Measurements from ENCODE around the gene SLC25A13. TPM values are rescaled to one million over a fixed set of nuclear protein-coding genes. Genes with fewer than 3 reads are reported as not detected.

SLC25A13 gene
- total RNA-seq, 4 donors from 2014 or later, result 2.3 to 53.0 (median 39.3) TPM

DNA sequence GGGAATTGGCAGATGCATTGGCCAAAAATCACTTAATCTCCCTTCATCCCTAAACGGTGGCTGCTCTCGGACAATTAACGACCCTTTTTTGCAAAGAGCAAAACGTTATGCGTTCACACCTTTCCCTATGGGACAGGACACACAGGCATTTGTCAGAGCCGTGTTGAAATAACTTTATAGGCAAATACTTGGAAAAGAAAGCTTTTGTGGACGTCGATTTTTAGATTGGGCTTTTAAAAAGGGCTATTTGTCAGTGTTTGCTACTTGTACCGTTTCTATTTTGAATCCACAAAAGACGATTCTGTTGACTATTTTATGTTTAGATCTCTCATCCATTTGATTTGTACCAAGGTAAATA, 245.6 kb downstream of the SLC25A13 start:
- no peak for DNase-seq
- Histone ChIP-seq H3K4me3 (peak overlapping the region in 1 of 2 donors; percentile 42), H3K9me3 (no peaks in the 10 kb centered on the region), H3K27ac (no peak overlapping the region), H3K27me3 (peaks cover 0 to 7% of the 10 kb centered on the region in 2 donors), H3K36me3 (no peaks in the 10 kb centered on the region), H3K4me1 (no peaks in the 10 kb centered on the region)
- TF ChIP-seq CTCF (IDR thresholded peaks at IDR 0.05) (no peak), POLR2A (IDR thresholded peaks at IDR 0.05) (no peak)
- intact Hi-C loops (cut with DNase I; ENCODE audit: low total_unique reads), result no loop called here

DNA sequence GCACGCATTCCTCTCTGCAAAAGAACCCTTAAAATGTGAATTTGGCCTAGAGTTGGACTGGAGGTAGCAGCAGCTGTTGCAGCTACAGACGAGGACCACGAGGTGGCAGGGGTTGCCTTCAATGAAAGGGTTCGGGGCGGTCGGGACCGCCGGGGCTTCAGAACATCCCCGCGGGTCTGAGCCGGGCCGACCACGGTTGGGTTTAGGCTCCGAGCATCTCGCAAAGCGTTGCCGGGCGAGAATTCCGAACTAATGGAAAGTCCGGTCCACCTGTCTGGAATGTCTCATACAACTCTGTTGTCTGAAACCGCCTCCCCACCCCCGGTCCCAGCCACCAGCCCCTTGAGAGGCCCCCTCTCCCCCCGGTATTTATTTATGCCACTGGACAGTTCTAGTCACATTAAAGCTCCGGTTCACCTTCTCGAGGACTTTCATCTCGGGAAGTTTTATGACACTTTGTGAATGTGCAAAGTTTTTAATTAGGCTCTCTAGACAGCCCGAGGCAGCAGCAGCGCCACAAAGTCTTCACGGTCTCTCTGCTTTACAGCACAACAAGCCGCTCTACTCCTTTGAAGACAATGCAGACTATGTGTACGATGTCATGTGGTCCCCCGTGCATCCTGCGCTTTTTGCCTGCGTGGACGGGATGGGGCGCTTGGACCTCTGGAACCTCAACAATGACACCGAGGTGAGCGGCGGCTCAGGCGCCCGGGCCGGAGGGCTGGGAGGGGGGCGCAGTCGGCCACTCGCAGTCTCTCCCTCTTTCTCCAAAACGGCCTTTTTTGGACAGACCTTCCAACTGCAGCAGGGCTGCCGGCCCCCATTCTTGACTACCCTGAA, 246.2 kb downstream of the SLC25A13 start:
- H3K9me3 ChIP-seq, result no peaks in the 10 kb centered on the region
- peak; percentile 41 to 58 for DNase-seq
- H3K27ac ChIP-seq, result no peak overlapping the region
- H3K4me1 ChIP-seq, result no peaks in the 10 kb centered on the region
- H3K27me3 ChIP-seq, result peaks cover 0 to 7% of the 10 kb centered on the region in 2 donors
- no peaks in the 10 kb centered on the region for H3K36me3 ChIP-seq
- peak; percentile 71 to 77 (median 74) for TF ChIP-seq CTCF (IDR thresholded peaks at IDR 0.05)
- TF ChIP-seq POLR2A (IDR thresholded peaks at IDR 0.05), result no peak
- intact Hi-C loops (cut with DNase I; ENCODE audit: low total_unique reads), result no loop called here
- H3K4me3 ChIP-seq, result peak overlapping the region; percentile 2 to 42

DNA sequence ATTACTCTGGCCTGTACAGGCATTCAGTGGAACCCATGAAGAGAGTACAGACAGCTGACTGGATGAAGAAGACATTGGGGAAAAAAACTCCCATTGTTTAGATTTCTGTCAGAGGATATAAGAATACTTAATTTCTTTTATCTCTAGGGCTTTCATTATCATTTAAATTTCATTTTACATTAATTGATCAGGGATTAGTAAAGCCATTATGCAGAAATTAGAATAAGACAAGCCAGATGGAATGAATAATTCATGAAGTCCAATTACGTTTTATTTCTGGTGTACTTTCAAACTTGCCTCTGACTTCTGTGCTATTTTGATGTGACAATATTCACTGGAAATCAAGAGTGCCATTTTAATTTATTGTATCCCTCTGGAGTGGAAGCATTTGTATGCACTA, 247.0 kb downstream of the SLC25A13 start:
- H3K4me3 ChIP-seq, result no peak overlapping the region
- intact Hi-C loops (cut with DNase I; ENCODE audit: low total_unique reads), result no loop called here

More for the DNA sequence above, 247.0 kb downstream of the SLC25A13 start:
- TF ChIP-seq CTCF (IDR thresholded peaks at IDR 0.05) (no peak), POLR2A (IDR thresholded peaks at IDR 0.05) (no peak)
- Histone ChIP-seq H3K27ac (no peak overlapping the region), H3K36me3 (no peaks in the 10 kb centered on the region), H3K27me3 (peaks cover 0 to 7% of the 10 kb centered on the region in 2 donors), H3K4me1 (no peaks in the 10 kb centered on the region), H3K9me3 (no peaks in the 10 kb centered on the region)
- no peak for DNase-seq

MicroRNAs within 50 kb of the gene (microRNA counts, 767-probe panel; counts per million panel counts)
- 0 counts per million in 2 donors for microRNA hsa-miR-591

Small RNA genes within 50 kb of the gene (microRNA-seq; reads per million reads assigned to microRNA genes)
- not detected for gene MIR591 (ENCODE audit: borderline microRNAs expressed, borderline replicate concordance)

Small RNA genes within 50 kb of the gene (small RNA-seq; reads per million reads assigned to genes)
- not detected for gene AC084368.1
- gene MIR591, result not detected
- not detected for gene RNU6-364P
- gene RNU6-532P, result not detected

All from uterus (tissue), 4 donors.